K562 (cell line): ENCODE measurements around the gene TAF8. TPM values are rescaled to one million over a fixed set of nuclear protein-coding genes. Genes with fewer than 3 reads are reported as not detected.

Experiments
- CBFB ChIP-seq: sonication (generic); formaldehyde crosslinking; IDR thresholded peaks from 2 replicates; pipeline ENCODE4 v1.4.0; 2020; ENCODE audit warnings: mild to moderate bottlenecking, missing genetic modification reagents
- CBX2 ChIP-seq: fragments of 200-600 bp; sonication (generic); IDR thresholded peaks from one replicate; pipeline ENCODE4 v1.6.1; 2012; ENCODE audit warnings: mild to moderate bottlenecking, low read length, inconsistent platforms; ENCODE audit not compliant: insufficient read depth, poor library complexity, severe bottlenecking
- DEAF1 ChIP-seq: fragments of 450-650 bp; formaldehyde crosslinking; IDR thresholded peaks from 2 replicates; pipeline ENCODE4 v1.4.0; 2020; ENCODE audit warnings: mild to moderate bottlenecking, moderate library complexity
- HINFP ChIP-seq: fragments of 450-650 bp; conservative IDR thresholded peaks from 2 replicates; pipeline ENCODE4 v1.6.1; 2016; ENCODE audit warnings: missing genetic modification characterization, low read depth, mild to moderate bottlenecking, control low read depth, missing compliant biosample characterization
- KAT8 ChIP-seq: fragments of 450-650 bp; IDR thresholded peaks from 2 replicates; pipeline ENCODE4 v1.6.1; 2016; ENCODE audit warnings: low read depth, mild to moderate bottlenecking
- MTA1 ChIP-seq: fragments of 450-650 bp; IDR thresholded peaks from 2 replicates; pipeline ENCODE4 v1.6.1; 2017; ENCODE audit warnings: borderline replicate concordance
- POLR2AphosphoS2 ChIP-seq: IDR thresholded peaks from 2 replicates; pipeline ENCODE4 v1.6.1; 2012; ENCODE audit warnings: low read length, improper control_type of control experiment
- PPARD ChIP-seq: fragments of 250-450 bp; sonication (Bioruptor Pico); IDR thresholded peaks from 2 replicates; pipeline ENCODE4 v1.8.0; 2022; ENCODE audit warnings: inconsistent platforms, mild to moderate bottlenecking, moderate library complexity
- PRDM10 ChIP-seq: fragments of 450-650 bp; IDR thresholded peaks from 2 replicates; pipeline ENCODE4 v1.6.1; 2018; ENCODE audit not compliant: partially characterized antibody
- RBM14 ChIP-seq: fragments of 200-400 bp; formaldehyde crosslinking; IDR thresholded peaks from 2 replicates; pipeline ENCODE4 v1.6.1; 2018; ENCODE audit warnings: low read depth, mild to moderate bottlenecking, low read length, moderate library complexity, borderline replicate concordance; ENCODE audit not compliant: insufficient read depth
- RBM15 ChIP-seq: fragments of 200-400 bp; formaldehyde crosslinking; IDR thresholded peaks from 2 replicates; pipeline ENCODE4 v1.6.1; 2018; ENCODE audit warnings: mild to moderate bottlenecking, low read length, moderate library complexity; ENCODE audit not compliant: insufficient read depth
- RFX7 ChIP-seq: fragments of 250-450 bp; sonication (Bioruptor Pico); IDR thresholded peaks from 2 replicates; pipeline ENCODE4 v1.5.1; 2021; ENCODE audit warnings: mild to moderate bottlenecking
- SNRNP70 ChIP-seq: fragments of 200-400 bp; formaldehyde crosslinking; optimal IDR thresholded peaks from 2 replicates; pipeline ENCODE3; 2017; ENCODE audit warnings: low read depth, low read length
- SOX6 ChIP-seq: fragments of 450-650 bp; IDR thresholded peaks from 2 replicates; pipeline ENCODE4 v1.6.1; 2014; ENCODE audit warnings: mild to moderate bottlenecking
- TAF15 ChIP-seq: fragments of 200-400 bp; formaldehyde crosslinking; IDR thresholded peaks from 2 replicates; pipeline ENCODE4 v1.6.1; 2017; ENCODE audit warnings: mild to moderate bottlenecking, low read depth, low read length, moderate library complexity
- TARDBP ChIP-seq: fragments of 450-650 bp; IDR thresholded peaks from 2 replicates; pipeline ENCODE4 v1.6.1; 2016
- THRAP3 ChIP-seq: fragments of 450-650 bp; IDR thresholded peaks from 2 replicates; pipeline ENCODE4 v1.6.1; 2016; ENCODE audit warnings: mild to moderate bottlenecking, inconsistent platforms, borderline replicate concordance
- ZBTB12 ChIP-seq: fragments of 250-450 bp; sonication (Bioruptor Pico); IDR thresholded peaks from 2 replicates; pipeline ENCODE4 v1.4.0; 2020
- ZNF140 ChIP-seq: fragments of 250-450 bp; sonication (Bioruptor Pico); IDR thresholded peaks from 2 replicates; pipeline ENCODE4 v1.8.0; 2021; ENCODE audit warnings: moderate library complexity, mild to moderate bottlenecking, inconsistent platforms
- ZNF347 ChIP-seq: fragments of 450-650 bp; formaldehyde crosslinking; IDR thresholded peaks from 2 replicates; pipeline ENCODE4 v1.4.0; 2020; ENCODE audit warnings: low read depth, mild to moderate bottlenecking, moderate library complexity
- ZNF699 ChIP-seq: fragments of 250-450 bp; sonication (Bioruptor Pico); IDR thresholded peaks from 2 replicates; pipeline ENCODE4 v1.8.0; 2021; ENCODE audit warnings: mild to moderate bottlenecking, moderate library complexity; ENCODE audit not compliant: insufficient replicate concordance
- polyA plus RNA-seq, 8 experiments: library from polyadenylated mRNA; depleted of rRNA in 4 of 8; stranded (reverse) in 5 of 8; unstranded in 3 of 8; fragments of >200 nt; fragmentation: Nextera tagmentation in 2 of 8; fragmentation: Illumina TruSeq in 1 of 8; extraction: Ambion mirVana in 2 of 8; extraction: Trizol in 1 of 8; gene quantifications; 2 replicates each; pipeline versions ENCODE4 v1.2.1 to v1.2.3, GENCODE V29; 2011 to 2014; ENCODE audit warnings: inconsistent platforms in 1 of 8, missing spikeins in 1 of 8
- total RNA-seq, 7 experiments: library from RNA; depleted of rRNA in 6 of 7; stranded (reverse); fragments of >200 nt in 6 of 7; fragmentation: Illumina TruSeq in 2 of 7; extraction: Trizol in 2 of 7; gene quantifications; 2 replicates each; pipeline versions ENCODE4 v1.2.1 to v1.2.3, GENCODE V29; 2011 to 2021; ENCODE audit warnings: low replicate concordance in 1 of 7

Gene TAF8
- total and polyA plus RNA-seq, 9 of the 15 experiments (the other 6 are each of a cell fraction or from before 2014, with no cell fraction given): 29.4 to 84.0 (median 52.6) TPM

- TF ChIP-seq RBM14: no peak
- no peak for TF ChIP-seq ZNF699 (CRISPR knock-in tag)
- peak; percentile 96 for TF ChIP-seq SOX6
- TF ChIP-seq ZBTB12: peak; percentile 49; the same call in 1 of the 2 replicates
- TF ChIP-seq PPARD: no peak
- peak; percentile 83 for TF ChIP-seq MTA1
- TF ChIP-seq TARDBP: peak; percentile 93; the same call in 1 of the 2 replicates
- TF ChIP-seq PRDM10: peak; percentile 66
- TF ChIP-seq CBFB (CRISPR knock-in tag): peak; percentile 89
- no peak; the same call in 1 of the 2 replicates for TF ChIP-seq THRAP3
- TF ChIP-seq HINFP (tag): peak; percentile 100
- TF ChIP-seq POLR2AphosphoS2: no peak
- no peak for TF ChIP-seq KAT8
- TF ChIP-seq DEAF1 (CRISPR knock-in tag): no peak
- no peak for TF ChIP-seq RBM15
- TF ChIP-seq SNRNP70: no peak
- peak; percentile 77; the same call in 1 of the 2 replicates for TF ChIP-seq ZNF347 (CRISPR knock-in tag)
- TF ChIP-seq TAF15: no peak
- TF ChIP-seq ZNF140 (CRISPR knock-in tag): no peak
- TF ChIP-seq RFX7: no peak
- no peak for TF ChIP-seq CBX2
These were observed 33.2 kb upstream of the TAF8 start (continued) for GRCh38 chr6:42017021-42017643.
